DMS79 (cell line): Measurements from ENCODE around the gene ANKRD30A.
"Not testable (repeated sequence)": the region's sequence is repeated elsewhere in the genome, so short reads cannot be mapped to it uniquely, and the experiment has no call there.

Experiments used
- DNase-seq: peaks from one replicate; lab custom pipeline; 2025; lab: John Stamatoyannopoulos, UW

ANKRD30A gene, protein sequence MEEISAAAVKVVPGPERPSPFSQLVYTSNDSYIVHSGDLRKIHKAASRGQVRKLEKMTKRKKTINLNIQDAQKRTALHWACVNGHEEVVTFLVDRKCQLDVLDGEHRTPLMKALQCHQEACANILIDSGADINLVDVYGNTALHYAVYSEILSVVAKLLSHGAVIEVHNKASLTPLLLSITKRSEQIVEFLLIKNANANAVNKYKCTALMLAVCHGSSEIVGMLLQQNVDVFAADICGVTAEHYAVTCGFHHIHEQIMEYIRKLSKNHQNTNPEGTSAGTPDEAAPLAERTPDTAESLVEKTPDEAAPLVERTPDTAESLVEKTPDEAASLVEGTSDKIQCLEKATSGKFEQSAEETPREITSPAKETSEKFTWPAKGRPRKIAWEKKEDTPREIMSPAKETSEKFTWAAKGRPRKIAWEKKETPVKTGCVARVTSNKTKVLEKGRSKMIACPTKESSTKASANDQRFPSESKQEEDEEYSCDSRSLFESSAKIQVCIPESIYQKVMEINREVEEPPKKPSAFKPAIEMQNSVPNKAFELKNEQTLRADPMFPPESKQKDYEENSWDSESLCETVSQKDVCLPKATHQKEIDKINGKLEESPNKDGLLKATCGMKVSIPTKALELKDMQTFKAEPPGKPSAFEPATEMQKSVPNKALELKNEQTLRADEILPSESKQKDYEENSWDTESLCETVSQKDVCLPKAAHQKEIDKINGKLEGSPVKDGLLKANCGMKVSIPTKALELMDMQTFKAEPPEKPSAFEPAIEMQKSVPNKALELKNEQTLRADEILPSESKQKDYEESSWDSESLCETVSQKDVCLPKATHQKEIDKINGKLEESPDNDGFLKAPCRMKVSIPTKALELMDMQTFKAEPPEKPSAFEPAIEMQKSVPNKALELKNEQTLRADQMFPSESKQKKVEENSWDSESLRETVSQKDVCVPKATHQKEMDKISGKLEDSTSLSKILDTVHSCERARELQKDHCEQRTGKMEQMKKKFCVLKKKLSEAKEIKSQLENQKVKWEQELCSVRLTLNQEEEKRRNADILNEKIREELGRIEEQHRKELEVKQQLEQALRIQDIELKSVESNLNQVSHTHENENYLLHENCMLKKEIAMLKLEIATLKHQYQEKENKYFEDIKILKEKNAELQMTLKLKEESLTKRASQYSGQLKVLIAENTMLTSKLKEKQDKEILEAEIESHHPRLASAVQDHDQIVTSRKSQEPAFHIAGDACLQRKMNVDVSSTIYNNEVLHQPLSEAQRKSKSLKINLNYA (N-terminal part only)

DNA sequence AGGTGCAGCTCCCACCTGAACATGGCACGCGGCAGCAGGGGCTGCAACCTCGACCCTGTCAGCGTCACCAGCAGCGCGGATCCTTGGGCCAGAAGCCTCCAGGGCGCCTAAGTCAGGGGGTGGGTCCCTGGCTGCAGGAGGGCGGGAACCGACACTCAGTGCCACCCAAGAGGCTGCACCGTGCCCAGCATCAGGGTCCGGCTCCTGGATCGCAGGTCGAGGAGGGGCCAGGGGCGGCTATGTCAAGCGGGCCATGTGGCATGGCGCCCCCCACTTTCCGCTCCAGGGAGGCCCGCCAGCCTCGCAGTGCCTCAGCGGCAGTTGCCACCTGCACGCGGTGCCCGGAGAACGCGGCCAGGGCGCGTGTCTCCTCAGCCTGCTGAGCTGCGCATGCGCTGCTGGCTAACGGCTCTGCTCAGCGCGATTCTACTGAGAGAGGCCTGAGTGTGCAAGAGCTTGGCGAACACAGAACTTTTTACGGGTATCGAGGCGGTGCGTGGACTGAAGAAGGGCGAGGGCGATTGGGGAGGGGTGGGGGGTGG, at the start of gene ANKRD30A:
ANKRD30A (plus strand) TSS at position 408 of the 542 bp plus-strand sequence. CDS start 190 bp downstream, outside the sequence.
- no peak for DNase-seq

DNA sequence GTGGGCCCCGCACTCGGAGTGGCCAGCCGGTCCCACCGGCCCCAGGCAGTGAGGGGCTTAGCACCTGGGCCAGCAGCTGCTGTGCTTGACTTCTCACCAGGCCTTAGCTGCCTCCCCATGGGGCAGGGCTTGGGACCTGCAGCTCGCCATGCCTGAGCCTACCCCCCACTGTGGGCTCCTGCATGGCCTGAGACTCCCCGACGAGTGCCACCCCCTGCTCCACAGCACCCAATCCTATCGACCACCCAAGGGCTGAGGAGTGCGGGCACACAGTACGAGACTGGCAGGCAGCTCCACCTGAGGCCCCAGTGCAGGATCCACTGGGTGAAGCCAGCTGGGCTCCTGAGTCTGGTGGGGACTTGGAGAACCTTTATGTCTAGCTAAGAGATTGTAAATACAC, 49.3 kb upstream of the ANKRD30A start:
- not testable (repeated sequence) for DNase-seq

DNA sequence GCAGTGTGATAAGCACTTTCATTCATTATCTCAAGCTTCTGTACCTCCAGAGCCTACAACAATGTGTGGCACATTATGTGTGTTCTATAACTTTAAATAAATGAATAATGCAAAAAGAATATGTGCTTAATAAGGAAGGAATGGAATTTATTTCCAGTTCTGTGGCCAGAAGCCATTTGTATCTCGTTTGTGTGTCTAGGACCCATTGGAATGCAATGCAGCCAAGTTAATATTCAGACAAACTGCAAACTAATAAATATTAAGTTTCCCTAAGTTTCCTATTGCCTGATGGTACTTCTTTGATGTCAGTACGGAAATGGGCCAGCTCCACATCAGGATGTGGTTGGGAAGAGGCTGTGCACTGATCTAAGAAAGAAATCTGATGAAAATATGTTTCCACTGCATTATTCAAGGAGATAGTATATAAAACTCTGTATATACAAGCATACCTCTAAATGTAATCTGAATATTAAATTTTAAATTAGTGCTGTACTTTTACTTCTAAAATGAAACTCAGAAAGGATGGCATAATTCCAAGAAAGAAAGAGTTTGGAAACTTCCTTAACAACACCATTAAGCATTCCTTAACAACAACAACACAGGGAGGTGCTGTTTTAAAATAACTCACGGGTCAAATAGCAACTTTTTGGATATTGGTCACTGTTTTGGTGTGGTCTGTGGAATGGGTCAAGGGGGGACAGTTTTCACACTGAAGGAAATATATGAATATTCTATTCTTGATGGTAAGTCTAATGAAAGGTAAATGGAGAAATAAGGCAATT, 29.4 kb upstream of the ANKRD30A start:
- no peak for DNase-seq

DNA sequence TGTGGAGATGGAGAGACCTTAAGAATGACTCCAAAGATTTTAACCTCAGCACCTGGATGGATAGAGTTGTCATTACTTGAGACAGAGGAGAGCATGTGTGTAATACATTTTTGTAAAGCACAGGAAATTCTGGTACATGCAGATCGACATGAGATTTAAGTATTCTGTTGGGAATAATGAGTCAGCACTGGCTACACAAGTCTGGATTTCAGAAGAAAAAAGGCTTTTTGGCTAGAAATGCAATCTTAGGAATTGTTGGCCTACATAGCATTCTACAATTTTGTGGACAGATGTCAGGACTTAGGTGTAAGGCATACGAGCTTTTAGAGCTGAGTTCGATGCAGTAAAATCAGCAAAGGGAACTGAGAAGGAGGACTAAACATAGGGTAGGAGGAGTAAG, 24.1 kb upstream of the ANKRD30A start:
- no peak for DNase-seq

DNA sequence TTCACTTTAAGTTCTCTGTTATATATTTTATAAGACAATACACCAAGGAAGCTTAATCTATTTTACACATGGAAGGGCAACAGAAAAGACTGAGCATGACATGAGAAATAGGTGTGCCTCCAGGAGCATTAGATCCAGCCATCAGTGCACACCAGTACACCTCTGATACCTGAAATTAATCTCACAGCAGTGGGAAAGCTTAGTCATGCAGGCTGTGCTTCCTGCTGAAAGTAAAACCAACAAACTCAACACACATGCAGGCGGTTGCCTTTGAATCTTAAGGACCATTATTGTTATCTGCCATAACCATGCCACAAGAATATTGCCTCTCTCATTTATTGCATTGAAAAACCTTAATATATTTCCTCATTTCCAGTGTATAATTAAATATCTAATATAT, 16.4 kb upstream of the ANKRD30A start:
- DNase-seq: no peak

DNA sequence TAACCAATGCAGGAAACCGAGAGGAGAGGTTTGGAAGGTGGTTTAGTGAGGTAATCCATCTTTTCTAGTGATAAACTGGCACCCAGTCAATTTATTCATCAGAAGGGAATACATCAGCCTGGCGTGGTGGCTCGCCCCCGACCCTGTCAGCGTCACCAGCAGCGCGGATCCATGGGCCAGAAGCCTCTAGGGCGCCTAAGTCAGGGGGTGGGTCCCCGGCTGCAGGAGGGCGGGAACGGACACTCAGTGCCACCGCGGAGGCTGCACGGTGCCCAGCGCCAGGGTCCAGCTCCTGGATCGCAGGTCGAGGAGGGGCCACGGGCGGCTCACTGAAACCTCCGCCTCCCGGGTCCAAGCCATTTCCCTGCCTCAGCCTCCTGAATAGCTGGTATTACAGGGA, 866 bp upstream of the ANKRD30A start:
- DNase-seq: no peak

DNA sequence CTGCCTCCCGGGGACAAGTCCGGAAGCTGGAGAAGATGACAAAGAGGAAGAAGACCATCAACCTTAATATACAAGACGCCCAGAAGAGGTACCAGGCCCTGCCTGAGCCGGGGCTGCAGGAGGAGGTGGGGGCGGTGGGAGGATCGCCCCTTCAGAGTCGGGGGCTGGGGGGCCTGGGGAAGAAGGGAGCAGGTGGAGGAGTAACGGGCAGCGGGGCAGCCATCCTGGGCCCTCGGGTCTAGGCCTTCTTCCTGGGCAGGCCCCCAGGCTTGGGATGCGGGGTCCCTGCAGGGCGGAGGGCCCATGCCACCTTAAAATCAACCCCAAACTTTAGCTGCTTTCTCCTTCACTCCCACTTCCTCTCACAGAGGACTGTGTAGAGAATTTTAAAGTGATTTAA, 523 bp downstream of the ANKRD30A start:
- DNase-seq: no peak

DNA sequence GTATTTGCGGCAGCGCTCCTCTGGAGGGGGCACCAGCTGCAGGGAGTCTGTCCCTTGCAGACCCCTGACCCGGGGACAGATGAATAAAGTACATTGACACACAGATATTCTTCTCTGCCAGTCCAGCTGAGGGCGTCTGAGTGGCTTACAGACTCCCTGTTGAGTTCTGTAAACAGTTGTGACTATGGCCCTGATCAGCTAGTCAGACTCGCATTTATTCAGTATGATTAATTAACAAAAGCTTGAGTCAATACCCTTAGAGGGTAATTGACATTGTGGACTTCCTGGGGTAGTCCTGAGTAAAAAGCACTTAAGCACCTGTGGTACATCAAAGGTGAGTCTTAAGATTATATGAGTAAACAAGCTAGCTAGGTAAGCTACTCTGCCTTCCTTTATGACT, 21.0 kb downstream of the ANKRD30A start:
- DNase-seq: no peak

DNA sequence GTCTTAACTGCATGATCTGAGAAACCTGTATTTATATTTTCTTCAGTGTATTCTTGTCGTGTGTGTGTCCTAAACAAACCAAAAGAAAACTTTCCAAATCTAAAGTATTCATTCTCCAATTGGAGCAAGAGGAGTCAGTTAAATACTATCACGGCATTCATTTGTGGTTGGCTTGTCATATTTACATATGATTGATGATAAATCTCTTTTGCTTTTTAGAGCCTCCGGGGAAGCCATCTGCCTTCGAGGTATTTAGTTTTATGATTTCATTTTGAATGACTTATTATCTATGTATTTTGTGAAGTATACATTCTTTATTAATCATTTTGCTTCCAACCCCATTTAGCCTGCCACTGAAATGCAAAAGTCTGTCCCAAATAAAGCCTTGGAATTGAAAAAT, 37.0 kb downstream of the ANKRD30A start:
- not testable (repeated sequence) for DNase-seq

DNA sequence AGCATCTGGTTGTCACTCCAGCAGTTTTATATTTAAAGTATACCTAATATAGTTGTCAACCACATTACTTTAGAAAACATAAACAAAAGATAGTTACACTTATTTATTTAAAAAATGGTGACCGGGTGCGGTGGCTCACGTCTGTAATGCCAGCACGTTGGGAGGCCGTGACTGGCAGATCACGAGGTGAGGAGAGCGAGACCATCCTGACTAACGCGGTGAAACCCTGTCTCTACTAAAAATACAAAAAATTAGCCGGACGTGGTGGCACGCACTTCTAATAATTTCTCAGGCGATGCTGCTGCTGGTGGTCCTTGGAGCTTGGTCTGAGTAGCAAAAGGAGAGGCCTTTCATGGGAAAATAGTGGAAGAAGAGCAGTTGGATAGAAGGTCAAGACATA, 46.5 kb downstream of the ANKRD30A start:
- not testable (repeated sequence) for DNase-seq

DNA sequence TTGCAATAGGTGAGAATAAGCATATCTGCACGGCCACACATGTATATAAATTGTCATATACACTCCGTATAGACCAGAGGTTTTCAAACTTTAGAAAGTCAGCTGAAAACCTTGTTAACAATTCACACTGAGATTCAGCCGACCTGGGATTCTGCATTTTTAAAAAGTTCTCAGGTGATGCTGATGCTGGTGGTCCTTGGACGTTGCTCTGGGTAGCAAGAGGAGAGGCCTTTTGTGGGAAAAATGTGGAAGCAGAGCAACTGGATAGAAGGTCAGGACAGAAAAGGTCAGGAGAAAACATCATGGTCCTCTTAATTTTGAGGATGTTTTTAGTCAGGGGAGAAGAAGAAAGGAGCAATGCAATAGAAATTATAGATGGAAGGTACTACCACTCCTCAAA, 52.9 kb downstream of the ANKRD30A start:
- not testable (repeated sequence) for DNase-seq

DNA sequence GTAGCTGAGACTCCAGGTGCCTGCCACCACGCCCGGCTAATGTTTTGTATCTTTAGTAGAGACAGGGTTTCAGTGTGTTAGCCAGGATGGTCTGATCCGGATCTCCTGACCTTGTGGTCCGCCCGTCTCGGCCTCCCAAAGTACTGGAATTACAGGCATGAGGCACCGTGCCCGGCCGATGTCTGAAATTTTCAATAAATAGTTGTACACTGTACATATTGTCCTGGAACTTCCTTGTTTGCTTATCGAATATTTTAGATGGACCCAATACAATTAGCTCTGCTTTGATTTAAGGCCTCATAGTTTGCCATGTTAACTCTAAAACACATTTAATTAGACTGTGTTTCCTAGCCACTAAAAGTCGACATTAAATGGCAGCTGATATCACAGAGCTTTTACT, 57.3 kb downstream of the ANKRD30A start:
- DNase-seq: not testable (repeated sequence)

DNA sequence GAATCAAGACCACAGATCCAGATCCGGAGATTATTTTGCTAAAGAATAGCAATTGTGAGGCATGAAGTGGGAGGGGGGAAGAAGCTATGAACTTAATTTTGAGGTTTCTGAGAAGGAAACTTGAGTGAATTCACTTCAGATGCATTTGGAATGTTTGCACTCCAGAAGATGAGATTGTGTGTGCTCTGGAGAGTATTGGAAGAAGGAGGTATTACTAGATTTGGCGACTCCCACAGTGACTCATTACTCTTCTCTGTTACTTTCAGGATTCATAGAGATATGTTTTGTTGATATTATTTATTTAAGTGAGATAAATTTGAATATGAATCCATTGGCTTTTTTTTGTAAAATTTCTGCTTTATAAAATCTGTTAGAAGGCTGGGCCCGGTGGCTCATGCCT, 80.7 kb downstream of the ANKRD30A start:
- no peak for DNase-seq

DNA sequence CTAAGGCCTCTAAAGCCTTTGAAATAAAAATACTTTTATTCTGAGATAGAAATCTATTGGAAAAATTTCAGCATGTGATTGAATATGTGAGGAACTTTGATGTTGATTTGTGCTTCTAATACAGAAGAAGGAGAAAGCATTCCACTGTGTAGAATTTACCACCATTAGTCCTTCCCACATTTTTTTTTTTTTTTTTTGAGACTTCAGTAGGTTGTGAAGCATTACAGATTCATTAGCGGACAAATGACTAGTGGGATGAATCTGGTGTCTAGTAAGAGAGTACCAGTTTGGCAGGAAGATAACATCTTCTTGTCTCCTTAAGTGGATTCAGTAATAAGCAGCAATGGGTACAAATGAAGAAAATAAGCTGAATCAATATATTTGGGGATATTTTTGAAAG, 95.5 kb downstream of the ANKRD30A start:
- no peak for DNase-seq

DNA sequence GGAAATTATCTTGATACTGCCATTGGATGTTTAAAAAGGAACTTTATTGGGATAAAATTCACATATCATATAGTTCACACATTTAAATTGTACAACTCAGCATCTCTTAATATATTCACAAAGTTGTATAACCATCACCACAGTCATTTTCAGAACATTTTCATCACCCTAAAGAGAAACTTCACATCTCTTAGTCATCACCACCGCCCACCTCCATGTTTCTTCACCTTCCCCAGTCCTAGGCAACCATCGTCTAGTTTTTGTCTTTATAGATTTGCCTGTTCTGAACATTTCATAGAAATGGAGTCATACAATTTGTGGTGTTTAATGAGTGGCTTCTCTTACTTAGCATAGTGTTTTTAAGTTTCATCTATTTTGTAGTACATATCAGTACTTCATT, 96.6 kb downstream of the ANKRD30A start:
- no peak for DNase-seq

DNA sequence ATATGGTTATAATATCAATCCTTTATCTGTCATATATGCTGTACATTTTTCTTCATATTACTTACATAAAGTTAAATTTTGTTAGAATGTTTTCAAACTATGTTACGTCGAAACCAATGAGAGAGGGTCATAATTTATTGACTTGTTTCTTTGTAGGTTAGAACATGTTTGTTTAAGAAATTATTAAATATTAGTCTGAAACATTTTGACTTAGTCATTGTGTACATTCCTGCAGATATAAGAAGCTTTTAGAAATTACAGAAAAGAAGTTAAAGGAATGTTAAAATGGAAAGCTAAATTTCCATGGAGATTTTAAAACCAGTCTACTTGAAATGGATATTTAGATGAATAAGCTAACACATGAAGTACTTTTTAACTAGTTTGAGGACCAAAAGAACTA, 99.8 kb downstream of the ANKRD30A start:
- no peak for DNase-seq

DNA sequence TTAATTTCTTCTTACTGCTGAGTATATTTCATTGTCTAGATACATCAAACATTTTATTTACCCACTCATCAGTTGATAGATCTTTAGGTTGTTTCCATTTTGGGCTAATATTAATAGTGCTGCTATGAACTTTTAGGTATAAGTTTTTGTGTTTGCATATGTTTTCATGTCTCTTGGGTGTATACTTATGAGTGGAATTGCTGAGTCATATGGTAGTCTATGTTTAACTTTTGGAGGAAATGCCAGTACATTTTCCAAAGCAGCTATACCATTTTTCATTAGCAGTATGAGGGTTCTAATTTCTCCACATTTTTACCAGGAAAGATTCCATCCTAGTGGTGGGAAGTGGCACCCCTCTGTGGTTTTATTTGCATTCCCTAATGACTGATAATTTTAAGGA, 101.1 kb downstream of the ANKRD30A start:
- DNase-seq: no peak

DNA sequence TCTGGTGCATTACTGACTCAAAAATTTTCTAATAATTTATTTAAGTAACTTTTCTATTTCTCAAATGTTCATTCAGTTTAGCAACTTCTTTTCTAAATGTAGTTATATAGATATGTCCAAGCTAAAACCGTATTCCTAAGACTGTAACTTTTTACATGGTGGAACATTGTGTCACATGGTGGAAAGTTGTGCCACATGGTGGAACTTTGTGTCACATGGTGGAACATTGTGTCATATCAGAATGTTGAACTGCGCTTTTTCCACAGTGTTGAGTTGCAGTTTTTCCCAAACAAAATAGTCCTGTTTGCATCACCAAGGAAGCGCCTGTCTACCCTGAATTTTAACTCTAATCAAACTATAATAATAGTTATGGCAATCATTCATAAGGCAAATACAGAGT, 109.3 kb downstream of the ANKRD30A start:
- DNase-seq: no peak

DNA sequence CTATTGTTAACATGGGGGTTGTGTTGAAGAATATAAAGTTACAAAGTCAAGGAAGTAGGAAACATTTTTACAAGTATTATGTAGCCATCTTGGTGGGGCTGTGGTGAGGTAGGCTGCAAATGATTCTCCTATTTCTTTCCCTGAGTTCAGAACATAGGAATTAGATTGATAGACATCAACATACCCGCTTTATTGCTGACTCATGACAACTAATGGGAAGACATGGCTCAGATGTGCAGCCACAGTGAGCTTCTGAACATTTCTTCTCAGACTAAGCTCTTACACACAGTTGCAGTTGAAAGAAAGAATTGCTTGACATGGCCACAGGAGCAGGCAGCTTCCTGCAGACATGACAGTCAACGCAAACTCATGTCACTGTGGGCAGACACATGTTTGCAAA, 110.7 kb downstream of the ANKRD30A start:
- no peak for DNase-seq

DNA sequence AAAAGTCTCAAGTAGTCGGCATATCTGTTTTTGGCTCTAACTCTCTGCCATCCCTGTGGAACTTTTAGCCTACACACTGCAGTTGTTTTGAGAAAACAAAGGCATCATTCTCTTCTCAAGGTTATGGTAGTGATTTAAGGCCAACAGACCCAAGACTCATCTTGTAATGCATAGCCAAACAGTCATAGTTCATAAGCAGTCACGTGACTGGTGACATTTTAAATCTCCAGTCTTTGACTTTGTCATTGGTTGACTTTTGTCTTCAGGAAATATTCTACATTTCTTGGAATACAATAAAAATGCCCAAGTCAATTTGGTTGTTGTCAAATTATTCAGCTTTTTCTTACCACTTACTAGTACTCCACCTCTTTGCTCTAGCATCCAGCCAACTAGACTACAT, 114.8 kb downstream of the ANKRD30A start:
- no peak for DNase-seq

DNA sequence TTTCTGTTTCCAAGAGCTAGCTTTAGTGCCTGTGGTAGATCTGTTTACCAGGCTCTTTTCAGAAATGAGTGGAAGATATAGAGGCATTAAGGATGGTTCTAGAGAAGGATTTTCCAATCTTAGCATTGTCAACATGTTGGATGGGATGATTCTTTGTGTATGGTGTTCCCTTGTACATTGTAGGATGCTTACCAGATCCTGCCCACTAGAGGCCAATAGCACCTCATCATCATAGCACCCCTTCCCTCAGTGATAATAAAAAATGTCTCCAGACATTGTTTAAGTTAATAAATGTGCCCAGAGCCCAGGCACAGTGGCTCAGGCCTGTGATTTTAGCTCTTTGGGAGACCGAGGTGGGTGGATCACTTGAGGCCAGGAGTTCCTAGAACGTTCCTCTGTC, 121.2 kb downstream of the ANKRD30A start:
- DNase-seq: no peak
